HepG2 (cell line): ENCODE results near the gene UCHL3. TPM values are rescaled to one million over a fixed set of nuclear protein-coding genes. Genes with fewer than 3 reads are reported as not detected.
A peak's percentile ranks its signal among the peaks of the same experiment; 100 is the strongest.

Source experiments
- ATF7-NPFF ChIP-seq: sonication (generic); formaldehyde crosslinking; IDR thresholded peaks from 2 replicates; pipeline ENCODE4 v1.8.1; 2023; ENCODE audit warnings: mild to moderate bottlenecking, low read depth, missing genetic modification reagents, moderate library complexity
- DNMT3B ChIP-seq: conservative IDR thresholded peaks from 2 replicates; pipeline ENCODE4 v1.6.1; 2016; ENCODE audit warnings: missing biosample characterization, control low read depth
- GZF1 ChIP-seq: sonication (generic); formaldehyde crosslinking; IDR thresholded peaks from 2 replicates; pipeline ENCODE4 v1.5.1; 2020; ENCODE audit warnings: mild to moderate bottlenecking, missing genetic modification reagents
- HIC2 ChIP-seq: sonication (generic); formaldehyde crosslinking; IDR thresholded peaks from 2 replicates; pipeline ENCODE4 v1.9.0; 2022; ENCODE audit warnings: low read depth, missing genetic modification reagents
- NFE2L2 ChIP-seq: fragments of 150-350 bp; IDR thresholded peaks from 2 replicates; pipeline ENCODE4 v1.6.1; 2014; ENCODE audit warnings: low read length
- RARG ChIP-seq: sonication (generic); formaldehyde crosslinking; IDR thresholded peaks from 2 replicates; pipeline ENCODE4 v1.4.0; 2020; ENCODE audit warnings: low read depth, mild to moderate bottlenecking, missing genetic modification reagents
- RBM39 ChIP-seq: fragments of 200-400 bp; formaldehyde crosslinking; IDR thresholded peaks from one replicate; pipeline ENCODE4 v1.6.1; 2018; ENCODE audit warnings: antibody characterized with exemption, mild to moderate bottlenecking, low read depth, low read length; ENCODE audit not compliant: poor library complexity, severe bottlenecking
- SP5 ChIP-seq: IDR thresholded peaks from 2 replicates; pipeline ENCODE4 v1.6.1; 2016; ENCODE audit warnings: low read depth, borderline replicate concordance
- SPEN ChIP-seq: sonication (generic); formaldehyde crosslinking; IDR thresholded peaks from 2 replicates; pipeline ENCODE4 v1.5.1; 2020; ENCODE audit warnings: low read depth, mild to moderate bottlenecking, missing genetic modification reagents
- TGIF2 ChIP-seq: IDR thresholded peaks from 2 replicates; pipeline ENCODE4 v1.6.1; 2016; ENCODE audit warnings: control low read depth, missing compliant biosample characterization
- ZNF138 ChIP-seq: sonication (generic); formaldehyde crosslinking; IDR thresholded peaks from 2 replicates; pipeline ENCODE4 v1.5.0; 2020; ENCODE audit warnings: mild to moderate bottlenecking, low read depth, missing genetic modification reagents
- ZNF230 ChIP-seq: sonication (generic); formaldehyde crosslinking; IDR thresholded peaks from 2 replicates; pipeline ENCODE4 v1.4.0; 2020; ENCODE audit warnings: mild to moderate bottlenecking, missing genetic modification reagents
- ZNF274 ChIP-seq: sonication (generic); formaldehyde crosslinking; IDR thresholded peaks from 2 replicates; pipeline ENCODE4 v1.5.1; 2020; ENCODE audit warnings: mild to moderate bottlenecking, missing genetic modification reagents
- ZNF382 ChIP-seq: sonication (generic); formaldehyde crosslinking; IDR thresholded peaks from 2 replicates; pipeline ENCODE4 v1.5.0; 2020; ENCODE audit warnings: missing genetic modification reagents, mild to moderate bottlenecking, borderline replicate concordance
- ZNF564 ChIP-seq: sonication (generic); formaldehyde crosslinking; IDR thresholded peaks from 2 replicates; pipeline ENCODE4 v1.8.1; 2023; ENCODE audit warnings: mild to moderate bottlenecking, missing genetic modification reagents
- ZNF598 ChIP-seq: sonication (generic); formaldehyde crosslinking; IDR thresholded peaks from 2 replicates; pipeline ENCODE4 v1.5.1; 2020; ENCODE audit warnings: mild to moderate bottlenecking, missing genetic modification reagents, borderline replicate concordance
- ZNF720 ChIP-seq: sonication (generic); formaldehyde crosslinking; IDR thresholded peaks from 2 replicates; pipeline ENCODE4 v1.4.0; 2020; ENCODE audit warnings: missing genetic modification reagents
- ZNF775 ChIP-seq: sonication (generic); formaldehyde crosslinking; IDR thresholded peaks from 2 replicates; pipeline ENCODE4 v1.4.0; 2020; ENCODE audit warnings: missing genetic modification reagents, mild to moderate bottlenecking, moderate library complexity, borderline replicate concordance
- ZSCAN12 ChIP-seq: sonication (generic); formaldehyde crosslinking; IDR thresholded peaks from 2 replicates; pipeline ENCODE4 v1.9.0; 2021; ENCODE audit warnings: mild to moderate bottlenecking, missing genetic modification reagents
- polyA plus RNA-seq, 8 experiments: library from polyadenylated mRNA; depleted of rRNA in 3 of 8; stranded (reverse) in 7 of 8; unstranded in 1 of 8; fragments of >200 nt; fragmentation: Illumina TruSeq in 4 of 8; extraction: Trizol in 4 of 8; gene quantifications; 2 replicates each; pipeline versions ENCODE4 v1.2.1 to v1.2.3, GENCODE V29; 2011 to 2016; ENCODE audit warnings: low read depth in 4 of 8, missing spikeins in 1 of 8, mixed read lengths in 1 of 8; ENCODE audit not compliant: insufficient read depth in 1 of 8
- total RNA-seq, 5 experiments: library from RNA; depleted of rRNA; stranded (reverse); fragments of >200 nt; fragmentation: Illumina TruSeq; extraction: Trizol; gene quantifications; 2 replicates each; pipeline ENCODE4 v1.2.3, GENCODE V29; 2016; ENCODE audit warnings: low read depth in 1 of 5
- TF ChIP-seq, protein P1 (sequence below): sonication (generic); formaldehyde crosslinking; IDR thresholded peaks from 2 replicates; pipeline ENCODE4 v1.4.0; 2020; ENCODE audit warnings: mild to moderate bottlenecking, missing genetic modification reagents
- TF ChIP-seq, protein P2 (sequence below): sonication (generic); formaldehyde crosslinking; IDR thresholded peaks from 2 replicates; pipeline ENCODE4 v1.8.0; 2022; ENCODE audit warnings: mild to moderate bottlenecking, missing genetic modification reagents, borderline replicate concordance
- TF ChIP-seq, protein P3 (sequence below): sonication (generic); formaldehyde crosslinking; conservative IDR thresholded peaks from 2 replicates; pipeline ENCODE4 v1.8.0; 2022; ENCODE audit warnings: low read depth, missing genetic modification reagents
- TF ChIP-seq, protein P4 (sequence below): sonication (generic); IDR thresholded peaks from 2 replicates; pipeline ENCODE4 v1.6.1; 2016; ENCODE audit warnings: low read depth, borderline replicate concordance

The UCHL3 gene
- total and polyA plus RNA-seq, 2 of the 13 experiments (the other 11 are each of a cell fraction or from before 2014, with no cell fraction given), result 36.2 to 93.3 TPM

GRCh38 chr13:75635101-75635827, 85.7 kb downstream of the UCHL3 start (continued):
- TF ChIP-seq GZF1, result no peak
- 0 out of 2 replicates have a peak, but pooled peaks have one; percentile 8 for TF ChIP-seq TGIF2 (CRISPR knock-in tag)
- TF ChIP-seq ZSCAN12 (CRISPR knock-in tag), result no peak
- TF ChIP-seq SPEN (CRISPR knock-in tag), result peak; percentile 26; the same call in 1 of the 2 replicates
- TF ChIP-seq SP5 (CRISPR knock-in tag), result peak; percentile 72
- TF ChIP-seq ZNF138 (CRISPR knock-in tag), result no peak
- TF ChIP-seq ZNF564 (CRISPR knock-in tag), result no peak
- TF ChIP-seq RARG (CRISPR knock-in tag), result no peak
- TF ChIP-seq, protein P1, sequence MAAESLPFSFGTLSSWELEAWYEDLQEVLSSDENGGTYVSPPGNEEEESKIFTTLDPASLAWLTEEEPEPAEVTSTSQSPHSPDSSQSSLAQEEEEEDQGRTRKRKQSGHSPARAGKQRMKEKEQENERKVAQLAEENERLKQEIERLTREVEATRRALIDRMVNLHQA (CRISPR knock-in tag), result no peak
- TF ChIP-seq ZNF382 (CRISPR knock-in tag), result no peak
- TF ChIP-seq, protein P2, sequence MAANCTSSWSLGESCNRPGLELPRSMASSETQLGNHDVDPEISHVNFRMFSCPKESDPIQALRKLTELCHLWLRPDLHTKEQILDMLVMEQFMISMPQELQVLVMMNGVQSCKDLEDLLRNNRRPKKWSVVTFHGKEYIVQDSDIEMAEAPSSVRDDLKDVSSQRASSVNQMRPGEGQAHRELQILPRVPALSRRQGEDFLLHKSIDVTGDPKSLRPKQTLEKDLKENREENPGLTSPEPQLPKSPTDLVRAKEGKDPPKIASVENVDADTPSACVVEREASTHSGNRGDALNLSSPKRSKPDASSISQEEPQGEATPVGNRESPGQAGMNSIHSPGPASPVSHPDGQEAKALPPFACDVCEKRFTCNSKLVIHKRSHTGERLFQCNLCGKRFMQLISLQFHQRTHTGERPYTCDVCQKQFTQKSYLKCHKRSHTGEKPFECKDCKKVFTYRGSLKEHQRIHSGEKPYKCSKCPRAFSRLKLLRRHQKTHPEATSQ, result no peak
- TF ChIP-seq, protein P3, sequence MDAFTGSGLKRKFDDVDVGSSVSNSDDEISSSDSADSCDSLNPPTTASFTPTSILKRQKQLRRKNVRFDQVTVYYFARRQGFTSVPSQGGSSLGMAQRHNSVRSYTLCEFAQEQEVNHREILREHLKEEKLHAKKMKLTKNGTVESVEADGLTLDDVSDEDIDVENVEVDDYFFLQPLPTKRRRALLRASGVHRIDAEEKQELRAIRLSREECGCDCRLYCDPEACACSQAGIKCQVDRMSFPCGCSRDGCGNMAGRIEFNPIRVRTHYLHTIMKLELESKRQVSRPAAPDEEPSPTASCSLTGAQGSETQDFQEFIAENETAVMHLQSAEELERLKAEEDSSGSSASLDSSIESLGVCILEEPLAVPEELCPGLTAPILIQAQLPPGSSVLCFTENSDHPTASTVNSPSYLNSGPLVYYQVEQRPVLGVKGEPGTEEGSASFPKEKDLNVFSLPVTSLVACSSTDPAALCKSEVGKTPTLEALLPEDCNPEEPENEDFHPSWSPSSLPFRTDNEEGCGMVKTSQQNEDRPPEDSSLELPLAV, result no peak
- TF ChIP-seq ZNF775 (CRISPR knock-in tag), result no peak
- no peak for TF ChIP-seq ZNF720 (CRISPR knock-in tag)
- peak; percentile 79; the same call in 1 of the 2 replicates for TF ChIP-seq ZNF274
- TF ChIP-seq HIC2 (CRISPR knock-in tag), result peak; percentile 11; the same call in 1 of the 2 replicates
- TF ChIP-seq NFE2L2, result no peak
- no peak for TF ChIP-seq RBM39
- TF ChIP-seq ZNF598 (CRISPR knock-in tag), result no peak
- TF ChIP-seq ATF7-NPFF (CRISPR knock-in tag), result peak; percentile 91
- TF ChIP-seq DNMT3B (CRISPR knock-in tag), result no peak
- no peak for TF ChIP-seq ZNF230 (CRISPR knock-in tag)
- TF ChIP-seq, protein P4, sequence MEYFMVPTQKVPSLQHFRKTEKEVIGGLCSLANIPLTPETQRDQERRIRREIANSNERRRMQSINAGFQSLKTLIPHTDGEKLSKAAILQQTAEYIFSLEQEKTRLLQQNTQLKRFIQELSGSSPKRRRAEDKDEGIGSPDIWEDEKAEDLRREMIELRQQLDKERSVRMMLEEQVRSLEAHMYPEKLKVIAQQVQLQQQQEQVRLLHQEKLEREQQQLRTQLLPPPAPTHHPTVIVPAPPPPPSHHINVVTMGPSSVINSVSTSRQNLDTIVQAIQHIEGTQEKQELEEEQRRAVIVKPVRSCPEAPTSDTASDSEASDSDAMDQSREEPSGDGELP, result no peak
